A673 (cell line): Measurements from ENCODE around the gene KCNA3. TPM values are rescaled to one million over a fixed set of nuclear protein-coding genes. Genes with fewer than 3 reads are reported as not detected.

Experiments used
- BruUV-seq: library from RNA; stranded (reverse); fragments of 400-500 nt; replicated peaks from 2 replicates; lab custom pipeline; 2021; lab: Mats Ljungman, UMichigan
- CTCF ChIA-PET: fragments of 300-600 bp; sonication (Branson Sonifier 250); formaldehyde crosslinking; loops from one replicate; lab custom pipeline; 2022; ENCODE audit warnings: antibody characterized with exemption; lab: Charles Lee
- POLR2A ChIA-PET: fragments of 300-600 bp; sonication (Branson Sonifier 250); formaldehyde crosslinking; loops from one replicate; lab custom pipeline; 2022; ENCODE audit warnings: antibody characterized with exemption; ENCODE audit not compliant: low non-redundant PET; lab: Charles Lee
- DNase-seq: peaks from one replicate; pipeline ENCODE4 v3.0.0-alpha.2; 2015; ENCODE audit warnings: low spot score
- H3K27ac ChIP-seq: fragments of 200-600 bp; sonication (generic); 2 replicates; pipeline ENCODE4 v1.5.1; 2016; ENCODE audit warnings: mixed run types, low read depth, mild to moderate bottlenecking, mixed read lengths, antibody characterized with exemption, low read length; ENCODE audit not compliant: poor library complexity, severe bottlenecking
- H3K27me3 ChIP-seq: fragments of 200-600 bp; sonication (generic); replicated peaks from 2 replicates; pipeline ENCODE4 v1.6.1; 2017; ENCODE audit warnings: mixed run types, low read depth, mild to moderate bottlenecking, mixed read lengths, antibody characterized with exemption, low read length; ENCODE audit not compliant: insufficient read depth, poor library complexity
- H3K36me3 ChIP-seq: fragments of 200-600 bp; sonication (generic); 2 replicates; pipeline ENCODE4 v1.6.1; 2016; ENCODE audit warnings: mixed run types, mild to moderate bottlenecking, mixed read lengths, antibody characterized with exemption, low read length; ENCODE audit not compliant: insufficient read depth, poor library complexity, severe bottlenecking
- H3K4me1 ChIP-seq: fragments of 200-600 bp; sonication (generic); 2 replicates; pipeline ENCODE4 v1.6.1; 2017; ENCODE audit warnings: mixed run types, mild to moderate bottlenecking, mixed read lengths, antibody characterized with exemption, low read length; ENCODE audit not compliant: insufficient read depth, poor library complexity, severe bottlenecking
- H3K4me3 ChIP-seq: fragments of 200-600 bp; sonication (generic); 2 replicates; pipeline ENCODE4 v1.5.1; 2016; ENCODE audit warnings: low read depth, mixed run types, mild to moderate bottlenecking, mixed read lengths, low read length; ENCODE audit not compliant: poor library complexity, severe bottlenecking
- H3K9me3 ChIP-seq: fragments of 200-600 bp; sonication (generic); 2 replicates; pipeline ENCODE4 v1.6.1; 2016; ENCODE audit warnings: mixed run types, low read depth, mild to moderate bottlenecking, mixed read lengths, antibody characterized with exemption, low read length; ENCODE audit not compliant: poor library complexity, severe bottlenecking
- EZH2 ChIP-seq: fragments of 200-600 bp; sonication (generic); IDR thresholded peaks from 2 replicates; pipeline ENCODE4 v1.6.1; 2017; ENCODE audit warnings: borderline replicate concordance, low read depth, mild to moderate bottlenecking, mixed read lengths, antibody characterized with exemption, low read length; ENCODE audit not compliant: poor library complexity, severe bottlenecking
- intact Hi-C: fragments of 100-400 bp; cut with micrococcal nuclease; formaldehyde crosslinking; loops from one replicate; pipeline ENCODE4 v1.10.0; 2022; ENCODE audit not compliant: unreplicated experiment
- total RNA-seq: library from RNA; stranded (reverse); gene quantifications from 2 replicates; pipeline ENCODE4 v1.2.3, GENCODE V29; 2021
- TF ChIP-seq, protein P1 (sequence below): fragments of 300-800, 200-600 bp; sonication (generic); conservative IDR thresholded peaks from 2 replicates; pipeline ENCODE4 v1.5.1; 2017; ENCODE audit warnings: low read depth, mild to moderate bottlenecking, antibody characterized with exemption, low read length, moderate library complexity, mixed read lengths

The KCNA3 gene
- total RNA-seq, 1 experiment from 2014 or later = 0.43 TPM

GRCh38 chr1:110707232-110707631 lies 32.5 kb upstream of the KCNA3 start:
- BruUV-seq = no TSS peak
- ChIA-PET CTCF (no interaction called here), POLR2A (no interaction called here)
- Histone ChIP-seq H3K4me1 (no peaks in the 10 kb centered on the region), H3K36me3 (no peaks in the 10 kb centered on the region), H3K9me3 (no peaks in the 10 kb centered on the region), H3K27me3 (peaks cover 14% of the 10 kb centered on the region), H3K27ac (no peak overlapping the region), H3K4me3 (no peak overlapping the region)
- intact Hi-C loops = no loop called here
- no peak for DNase-seq
- TF ChIP-seq EZH2 = no peak
- TF ChIP-seq, protein P1, sequence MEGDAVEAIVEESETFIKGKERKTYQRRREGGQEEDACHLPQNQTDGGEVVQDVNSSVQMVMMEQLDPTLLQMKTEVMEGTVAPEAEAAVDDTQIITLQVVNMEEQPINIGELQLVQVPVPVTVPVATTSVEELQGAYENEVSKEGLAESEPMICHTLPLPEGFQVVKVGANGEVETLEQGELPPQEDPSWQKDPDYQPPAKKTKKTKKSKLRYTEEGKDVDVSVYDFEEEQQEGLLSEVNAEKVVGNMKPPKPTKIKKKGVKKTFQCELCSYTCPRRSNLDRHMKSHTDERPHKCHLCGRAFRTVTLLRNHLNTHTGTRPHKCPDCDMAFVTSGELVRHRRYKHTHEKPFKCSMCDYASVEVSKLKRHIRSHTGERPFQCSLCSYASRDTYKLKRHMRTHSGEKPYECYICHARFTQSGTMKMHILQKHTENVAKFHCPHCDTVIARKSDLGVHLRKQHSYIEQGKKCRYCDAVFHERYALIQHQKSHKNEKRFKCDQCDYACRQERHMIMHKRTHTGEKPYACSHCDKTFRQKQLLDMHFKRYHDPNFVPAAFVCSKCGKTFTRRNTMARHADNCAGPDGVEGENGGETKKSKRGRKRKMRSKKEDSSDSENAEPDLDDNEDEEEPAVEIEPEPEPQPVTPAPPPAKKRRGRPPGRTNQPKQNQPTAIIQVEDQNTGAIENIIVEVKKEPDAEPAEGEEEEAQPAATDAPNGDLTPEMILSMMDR = no peak

- BruUV-seq = no TSS peak
- DNase-seq = no peak
- intact Hi-C loops = no loop called here
- POLR2A ChIA-PET = no interaction called here
- H3K27ac ChIP-seq = no peak overlapping the region
- H3K27me3 ChIP-seq = peaks cover 14% of the 10 kb centered on the region
- no peak for TF ChIP-seq EZH2
- TF ChIP-seq, protein P1 = no peak
- CTCF ChIA-PET = no interaction called here
- no peaks in the 10 kb centered on the region for H3K4me1 ChIP-seq
- H3K9me3 ChIP-seq = no peaks in the 10 kb centered on the region
- H3K4me3 ChIP-seq = no peak overlapping the region
- no peaks in the 10 kb centered on the region for H3K36me3 ChIP-seq
Measured at GRCh38 chr1:110706621-110707020, 31.9 kb upstream of the KCNA3 start.

- POLR2A ChIA-PET = no interaction called here
- Histone ChIP-seq H3K27ac (no peak overlapping the region), H3K36me3 (no peaks in the 10 kb centered on the region), H3K4me3 (no peak overlapping the region), H3K27me3 (peaks cover 14% of the 10 kb centered on the region), H3K4me1 (no peaks in the 10 kb centered on the region), H3K9me3 (peaks cover 6% of the 10 kb centered on the region)
- TF ChIP-seq, protein P1 = no peak
- TF ChIP-seq EZH2 = no peak
- CTCF ChIA-PET = no interaction called here
- no TSS peak for BruUV-seq
- DNase-seq = no peak
- intact Hi-C loops = no loop called here
Measured at GRCh38 chr1:110702260-110702659, 27.5 kb upstream of the KCNA3 start.
